A673 (cell line): ENCODE results near the gene COPS9. TPM values are rescaled to one million over a fixed set of nuclear protein-coding genes. Genes with fewer than 3 reads are reported as not detected.

Source experiments
- BruUV-seq: library from RNA; stranded (reverse); fragments of 400-500 nt; replicated peaks from 2 replicates; lab custom pipeline; 2021; lab: Mats Ljungman, UMichigan
- CTCF ChIA-PET: fragments of 300-600 bp; sonication (Branson Sonifier 250); formaldehyde crosslinking; loops from one replicate; lab custom pipeline; 2022; ENCODE audit warnings: antibody characterized with exemption; lab: Charles Lee
- POLR2A ChIA-PET: fragments of 300-600 bp; sonication (Branson Sonifier 250); formaldehyde crosslinking; loops from one replicate; lab custom pipeline; 2022; ENCODE audit warnings: antibody characterized with exemption; ENCODE audit not compliant: low non-redundant PET; lab: Charles Lee
- DNase-seq: peaks from one replicate; pipeline ENCODE4 v3.0.0-alpha.2; 2015; ENCODE audit warnings: low spot score
- H3K27ac ChIP-seq: fragments of 200-600 bp; sonication (generic); 2 replicates; pipeline ENCODE4 v1.5.1; 2016; ENCODE audit warnings: mixed run types, low read depth, mild to moderate bottlenecking, mixed read lengths, antibody characterized with exemption, low read length; ENCODE audit not compliant: poor library complexity, severe bottlenecking
- H3K27me3 ChIP-seq: fragments of 200-600 bp; sonication (generic); replicated peaks from 2 replicates; pipeline ENCODE4 v1.6.1; 2017; ENCODE audit warnings: mixed run types, low read depth, mild to moderate bottlenecking, mixed read lengths, antibody characterized with exemption, low read length; ENCODE audit not compliant: insufficient read depth, poor library complexity
- H3K36me3 ChIP-seq: fragments of 200-600 bp; sonication (generic); 2 replicates; pipeline ENCODE4 v1.6.1; 2016; ENCODE audit warnings: mixed run types, mild to moderate bottlenecking, mixed read lengths, antibody characterized with exemption, low read length; ENCODE audit not compliant: insufficient read depth, poor library complexity, severe bottlenecking
- H3K4me1 ChIP-seq: fragments of 200-600 bp; sonication (generic); 2 replicates; pipeline ENCODE4 v1.6.1; 2017; ENCODE audit warnings: mixed run types, mild to moderate bottlenecking, mixed read lengths, antibody characterized with exemption, low read length; ENCODE audit not compliant: insufficient read depth, poor library complexity, severe bottlenecking
- H3K4me3 ChIP-seq: fragments of 200-600 bp; sonication (generic); 2 replicates; pipeline ENCODE4 v1.5.1; 2016; ENCODE audit warnings: low read depth, mixed run types, mild to moderate bottlenecking, mixed read lengths, low read length; ENCODE audit not compliant: poor library complexity, severe bottlenecking
- H3K9me3 ChIP-seq: fragments of 200-600 bp; sonication (generic); 2 replicates; pipeline ENCODE4 v1.6.1; 2016; ENCODE audit warnings: mixed run types, low read depth, mild to moderate bottlenecking, mixed read lengths, antibody characterized with exemption, low read length; ENCODE audit not compliant: poor library complexity, severe bottlenecking
- EZH2 ChIP-seq: fragments of 200-600 bp; sonication (generic); IDR thresholded peaks from 2 replicates; pipeline ENCODE4 v1.6.1; 2017; ENCODE audit warnings: borderline replicate concordance, low read depth, mild to moderate bottlenecking, mixed read lengths, antibody characterized with exemption, low read length; ENCODE audit not compliant: poor library complexity, severe bottlenecking
- intact Hi-C: fragments of 100-400 bp; cut with micrococcal nuclease; formaldehyde crosslinking; loops from one replicate; pipeline ENCODE4 v1.10.0; 2022; ENCODE audit not compliant: unreplicated experiment
- total RNA-seq: library from RNA; stranded (reverse); gene quantifications from 2 replicates; pipeline ENCODE4 v1.2.3, GENCODE V29; 2021
- TF ChIP-seq, protein P1 (sequence below): fragments of 300-800, 200-600 bp; sonication (generic); conservative IDR thresholded peaks from 2 replicates; pipeline ENCODE4 v1.5.1; 2017; ENCODE audit warnings: low read depth, mild to moderate bottlenecking, antibody characterized with exemption, low read length, moderate library complexity, mixed read lengths

COPS9 gene
- total RNA-seq, 1 experiment from 2014 or later, result 136 TPM

DNA sequence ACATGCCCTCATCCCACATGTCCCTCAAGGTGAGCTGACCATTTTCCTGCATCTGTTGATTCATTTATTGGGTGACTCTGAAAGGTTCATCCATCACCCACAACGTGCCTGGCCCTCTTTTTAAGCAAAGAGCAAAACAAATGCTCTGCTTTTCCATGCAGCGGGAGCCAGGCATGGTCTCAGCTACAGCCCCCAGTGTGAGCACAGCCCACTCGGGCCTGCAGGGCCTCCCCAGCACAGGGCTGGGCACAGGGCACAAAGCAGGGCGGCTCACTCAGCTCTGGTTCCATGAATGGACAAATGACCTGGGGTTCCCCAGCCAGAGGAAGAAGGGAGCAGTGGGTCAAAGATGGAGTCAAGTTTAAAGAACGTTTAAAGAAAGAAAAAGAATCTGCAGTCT lies 28.5 kb upstream of the COPS9 start:
- Histone ChIP-seq H3K4me3 (no peak overlapping the region), H3K4me1 (no peaks in the 10 kb centered on the region), H3K27me3 (peaks cover 12% of the 10 kb centered on the region), H3K36me3 (no peaks in the 10 kb centered on the region), H3K27ac (no peak overlapping the region), H3K9me3 (no peaks in the 10 kb centered on the region)
- CTCF ChIA-PET, result no interaction called here
- no peak for DNase-seq
- BruUV-seq, result no TSS peak
- TF ChIP-seq EZH2, result no peak
- TF ChIP-seq, protein P1, sequence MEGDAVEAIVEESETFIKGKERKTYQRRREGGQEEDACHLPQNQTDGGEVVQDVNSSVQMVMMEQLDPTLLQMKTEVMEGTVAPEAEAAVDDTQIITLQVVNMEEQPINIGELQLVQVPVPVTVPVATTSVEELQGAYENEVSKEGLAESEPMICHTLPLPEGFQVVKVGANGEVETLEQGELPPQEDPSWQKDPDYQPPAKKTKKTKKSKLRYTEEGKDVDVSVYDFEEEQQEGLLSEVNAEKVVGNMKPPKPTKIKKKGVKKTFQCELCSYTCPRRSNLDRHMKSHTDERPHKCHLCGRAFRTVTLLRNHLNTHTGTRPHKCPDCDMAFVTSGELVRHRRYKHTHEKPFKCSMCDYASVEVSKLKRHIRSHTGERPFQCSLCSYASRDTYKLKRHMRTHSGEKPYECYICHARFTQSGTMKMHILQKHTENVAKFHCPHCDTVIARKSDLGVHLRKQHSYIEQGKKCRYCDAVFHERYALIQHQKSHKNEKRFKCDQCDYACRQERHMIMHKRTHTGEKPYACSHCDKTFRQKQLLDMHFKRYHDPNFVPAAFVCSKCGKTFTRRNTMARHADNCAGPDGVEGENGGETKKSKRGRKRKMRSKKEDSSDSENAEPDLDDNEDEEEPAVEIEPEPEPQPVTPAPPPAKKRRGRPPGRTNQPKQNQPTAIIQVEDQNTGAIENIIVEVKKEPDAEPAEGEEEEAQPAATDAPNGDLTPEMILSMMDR, result no peak
- intact Hi-C loops, result no loop called here
- POLR2A ChIA-PET, result no interaction called here

DNA sequence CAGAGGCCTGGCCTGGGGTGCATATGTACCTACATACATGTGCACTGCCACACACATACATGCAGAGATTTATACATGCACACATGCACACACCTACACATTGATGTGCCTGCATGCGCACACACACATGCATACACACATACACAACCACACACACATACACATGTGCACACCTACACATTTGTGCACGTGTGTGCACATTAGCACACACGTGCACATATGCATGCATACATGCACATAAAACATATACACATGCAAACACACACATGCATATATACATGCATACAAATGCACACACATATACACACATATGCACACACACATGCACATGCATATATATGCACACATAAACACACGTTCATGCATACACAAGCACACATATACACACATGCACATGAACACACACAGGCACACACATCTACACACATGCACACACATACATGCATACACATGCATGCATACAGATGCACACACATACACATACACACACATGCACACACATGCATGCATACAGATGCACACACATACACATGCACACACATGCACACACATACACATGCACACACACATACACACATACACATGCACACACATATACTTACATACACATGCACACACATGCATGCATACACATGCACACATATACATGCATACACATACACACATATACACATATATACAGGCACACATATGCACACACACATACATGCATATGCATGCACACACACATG lies 27.9 kb upstream of the COPS9 start:
- CTCF ChIA-PET, result no interaction called here
- no peak for DNase-seq
- intact Hi-C loops, result no loop called here

DNA sequence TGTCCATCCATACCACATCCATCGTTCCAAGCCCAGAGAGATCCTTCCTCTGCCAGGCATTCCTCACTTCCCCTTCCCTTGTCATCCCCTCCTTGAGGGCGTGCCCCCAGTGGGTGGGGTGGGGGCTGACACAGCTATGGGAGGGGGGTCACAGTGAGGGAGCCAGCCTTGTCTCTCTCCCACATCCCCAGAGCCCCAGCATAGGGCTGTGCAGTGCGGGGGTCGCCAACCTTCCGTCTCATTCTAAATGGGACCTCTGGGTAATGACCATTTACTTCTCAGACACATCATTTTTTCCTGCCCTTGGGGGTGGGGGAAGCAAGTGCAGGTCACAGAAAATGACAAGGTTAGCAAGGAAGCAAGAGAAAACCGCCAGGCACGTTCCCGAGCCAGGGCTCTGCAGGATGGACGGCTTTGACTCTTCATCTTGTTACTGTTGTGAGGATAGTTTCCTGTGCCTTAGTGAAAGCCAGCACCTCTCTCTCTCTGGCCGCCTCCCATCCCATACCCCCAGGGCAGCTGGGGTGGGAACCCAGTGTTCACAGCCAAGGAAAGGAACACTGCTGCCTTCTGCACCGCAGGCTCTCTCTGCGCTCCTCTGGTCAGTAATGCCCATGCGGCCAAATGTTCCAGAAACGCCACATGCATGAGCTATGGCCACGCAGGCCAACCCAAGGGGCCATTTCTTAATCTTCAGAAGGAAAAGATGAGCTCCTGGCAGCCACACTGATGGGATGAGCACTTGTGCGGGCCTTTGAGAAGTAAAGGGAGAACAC lies 27.0 kb upstream of the COPS9 start:
- POLR2A ChIA-PET, result no interaction called here
- no peak overlapping the region for H3K27ac ChIP-seq

More for the DNA sequence above, 27.9 kb upstream of the COPS9 start:
- H3K9me3 ChIP-seq, result no peaks in the 10 kb centered on the region
- POLR2A ChIA-PET, result no interaction called here
- no peak overlapping the region for H3K27ac ChIP-seq
- H3K36me3 ChIP-seq, result no peaks in the 10 kb centered on the region
- H3K4me3 ChIP-seq, result no peak overlapping the region
- TF ChIP-seq, protein P1, result no peak
- no peak for TF ChIP-seq EZH2
- H3K27me3 ChIP-seq, result peaks cover 12% of the 10 kb centered on the region
- no TSS peak for BruUV-seq
- no peaks in the 10 kb centered on the region for H3K4me1 ChIP-seq

More for the DNA sequence above, 27.0 kb upstream of the COPS9 start:
- no peaks in the 10 kb centered on the region for H3K36me3 ChIP-seq
- intact Hi-C loops, result no loop called here
- no TSS peak for BruUV-seq
- H3K4me3 ChIP-seq, result no peak overlapping the region
- no peak for DNase-seq
- TF ChIP-seq, protein P1, result no peak
- TF ChIP-seq EZH2, result no peak
- H3K9me3 ChIP-seq, result no peaks in the 10 kb centered on the region
- CTCF ChIA-PET, result no interaction called here
- no peaks in the 10 kb centered on the region for H3K4me1 ChIP-seq
- H3K27me3 ChIP-seq, result peaks cover 12% of the 10 kb centered on the region
